ENCODE measurements around the gene VEGFD.

DNA sequence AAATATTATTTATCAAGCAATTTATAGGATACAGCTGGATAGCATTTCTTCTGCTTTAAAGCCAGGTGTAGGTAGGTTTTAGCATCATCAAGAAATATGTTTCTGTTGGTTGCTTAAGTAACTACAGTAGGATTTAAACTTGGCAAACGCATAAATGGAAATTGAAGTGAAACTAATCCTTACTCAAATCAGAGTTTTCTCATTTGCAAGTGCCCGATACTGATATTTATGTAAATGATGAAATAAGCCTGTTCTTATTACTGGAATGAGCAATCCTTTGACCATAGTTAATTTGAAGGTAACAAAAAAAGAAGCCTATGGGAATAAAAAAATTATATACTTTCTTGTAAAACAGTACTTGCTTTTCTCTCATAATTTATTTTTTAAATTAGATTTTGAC lies 25.7 kb downstream of the VEGFD start:
- TF ChIP-seq, protein P1, sequence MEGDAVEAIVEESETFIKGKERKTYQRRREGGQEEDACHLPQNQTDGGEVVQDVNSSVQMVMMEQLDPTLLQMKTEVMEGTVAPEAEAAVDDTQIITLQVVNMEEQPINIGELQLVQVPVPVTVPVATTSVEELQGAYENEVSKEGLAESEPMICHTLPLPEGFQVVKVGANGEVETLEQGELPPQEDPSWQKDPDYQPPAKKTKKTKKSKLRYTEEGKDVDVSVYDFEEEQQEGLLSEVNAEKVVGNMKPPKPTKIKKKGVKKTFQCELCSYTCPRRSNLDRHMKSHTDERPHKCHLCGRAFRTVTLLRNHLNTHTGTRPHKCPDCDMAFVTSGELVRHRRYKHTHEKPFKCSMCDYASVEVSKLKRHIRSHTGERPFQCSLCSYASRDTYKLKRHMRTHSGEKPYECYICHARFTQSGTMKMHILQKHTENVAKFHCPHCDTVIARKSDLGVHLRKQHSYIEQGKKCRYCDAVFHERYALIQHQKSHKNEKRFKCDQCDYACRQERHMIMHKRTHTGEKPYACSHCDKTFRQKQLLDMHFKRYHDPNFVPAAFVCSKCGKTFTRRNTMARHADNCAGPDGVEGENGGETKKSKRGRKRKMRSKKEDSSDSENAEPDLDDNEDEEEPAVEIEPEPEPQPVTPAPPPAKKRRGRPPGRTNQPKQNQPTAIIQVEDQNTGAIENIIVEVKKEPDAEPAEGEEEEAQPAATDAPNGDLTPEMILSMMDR (tag by site-specific recombination; IDR thresholded peaks at IDR 0.05) = no peak
- TF ChIP-seq ZBTB20 (tag by site-specific recombination; IDR thresholded peaks at IDR 0.05) (no peak), ZFP37 (tag by site-specific recombination; IDR thresholded peaks at IDR 0.05) (no peak), SP2 (tag by site-specific recombination; IDR thresholded peaks at IDR 0.05) (no peak), BCL11A (tag by site-specific recombination; IDR thresholded peaks at IDR 0.05; ENCODE audit: low read depth) (no peak), ZNF843 (tag by site-specific recombination; IDR thresholded peaks at IDR 0.05) (no peak), ZNF174 (tag by site-specific recombination; IDR thresholded peaks at IDR 0.05) (no peak), ZNF133 (tag by site-specific recombination; IDR thresholded peaks at IDR 0.05) (no peak), ZNF433 (tag by site-specific recombination; IDR thresholded peaks at IDR 0.05; ENCODE audit: low read depth) (no peak)
- TF ChIP-seq, protein P2, sequence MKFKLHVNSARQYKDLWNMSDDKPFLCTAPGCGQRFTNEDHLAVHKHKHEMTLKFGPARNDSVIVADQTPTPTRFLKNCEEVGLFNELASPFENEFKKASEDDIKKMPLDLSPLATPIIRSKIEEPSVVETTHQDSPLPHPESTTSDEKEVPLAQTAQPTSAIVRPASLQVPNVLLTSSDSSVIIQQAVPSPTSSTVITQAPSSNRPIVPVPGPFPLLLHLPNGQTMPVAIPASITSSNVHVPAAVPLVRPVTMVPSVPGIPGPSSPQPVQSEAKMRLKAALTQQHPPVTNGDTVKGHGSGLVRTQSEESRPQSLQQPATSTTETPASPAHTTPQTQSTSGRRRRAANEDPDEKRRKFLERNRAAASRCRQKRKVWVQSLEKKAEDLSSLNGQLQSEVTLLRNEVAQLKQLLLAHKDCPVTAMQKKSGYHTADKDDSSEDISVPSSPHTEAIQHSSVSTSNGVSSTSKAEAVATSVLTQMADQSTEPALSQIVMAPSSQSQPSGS (tag by site-specific recombination; IDR thresholded peaks at IDR 0.05; ENCODE audit: low read depth) = no peak

Data from HEK293 (cell line).